GM12878 (cell line): ENCODE measurements around the gene TRIM6. TPM values are rescaled to one million over a fixed set of nuclear protein-coding genes. Genes with fewer than 3 reads are reported as not detected.

Experiments
- polyA plus RNA-seq, 11 experiments: library from polyadenylated mRNA; depleted of rRNA in 4 of 11; unstranded in 6 of 11; stranded (reverse) in 5 of 11; fragments of >200 nt; fragmentation: Nextera tagmentation in 4 of 11; fragmentation: Illumina TruSeq in 1 of 11; extraction: Ambion mirVana in 4 of 11; extraction: Trizol in 1 of 11; gene quantifications; 1 replicate in 1 of 11; 2 replicates in 10 of 11; pipeline versions ENCODE4 v1.2.1 to v1.2.3, GENCODE V29; 2011 to 2016; ENCODE audit warnings: inconsistent platforms in 2 of 11, missing spikeins in 2 of 11, low read depth in 1 of 11
- total RNA-seq, 4 experiments: library from RNA; depleted of rRNA in 3 of 4; stranded (reverse); fragments of >200 nt in 3 of 4; fragmentation: Illumina TruSeq in 1 of 4; extraction: Trizol in 1 of 4; gene quantifications; 2 replicates each; pipeline versions ENCODE4 v1.2.1 to v1.2.3, GENCODE V29; 2013 to 2021

Gene TRIM6
- total and polyA plus RNA-seq, 10 of the 15 experiments (the other 5 are each of a cell fraction or from before 2014, with no cell fraction given), result 1.4 to 6.8 (median 4.2) TPM

Other genes with a start within 250 kb of the TRIM6 start
Only the 7 nearest of the 19 such genes appear.
- gene UBQLN3, start 86.7 kb upstream of the TRIM6 start, total RNA-seq (2014; rRNA removed), result not detected in 2 replicates
- not detected in 2 replicates for gene UBQLN3, start 86.7 kb upstream of the TRIM6 start, total RNA-seq (2014; rRNA removed; fragmentation: Illumina TruSeq; extraction: Trizol)
- not detected in 2 replicates for gene UBQLN3, start 86.7 kb upstream of the TRIM6 start, total RNA-seq (2021)
- gene UBQLN3, start 86.7 kb upstream of the TRIM6 start, polyA plus RNA-seq (2011; rRNA removed), result 0.06 TPM in 1 of 2 replicates, not detected in the other
- not detected in 2 replicates for gene UBQLN3, start 86.7 kb upstream of the TRIM6 start, polyA plus RNA-seq (2014; fragmentation: Illumina TruSeq; extraction: Trizol)
- gene UBQLN3, start 86.7 kb upstream of the TRIM6 start, polyA plus RNA-seq (2014; fragmentation: Nextera tagmentation; extraction: Ambion mirVana), result not detected
- not detected in 2 replicates for gene UBQLN3, start 86.7 kb upstream of the TRIM6 start, polyA plus RNA-seq (2014; rRNA removed)
- not detected for gene UBQLN3, start 86.7 kb upstream of the TRIM6 start, polyA plus RNA-seq (2016; fragmentation: Nextera tagmentation; extraction: Ambion mirVana)
- gene UBQLNL, start 79.9 kb upstream of the TRIM6 start, total RNA-seq (2014; rRNA removed), result 0.45 and 0.54 TPM in 2 replicates
- 0.40 and 0.46 TPM in 2 replicates for gene UBQLNL, start 79.9 kb upstream of the TRIM6 start, total RNA-seq (2014; rRNA removed; fragmentation: Illumina TruSeq; extraction: Trizol)
- gene UBQLNL, start 79.9 kb upstream of the TRIM6 start, total RNA-seq (2021), result 0.33 and 0.51 TPM in 2 replicates
- 1.2 and 1.6 TPM in 2 replicates for gene UBQLNL, start 79.9 kb upstream of the TRIM6 start, polyA plus RNA-seq (2011; rRNA removed)
- gene UBQLNL, start 79.9 kb upstream of the TRIM6 start, polyA plus RNA-seq (2014; fragmentation: Illumina TruSeq; extraction: Trizol), result 0.60 and 1.4 TPM in 2 replicates
- gene UBQLNL, start 79.9 kb upstream of the TRIM6 start, polyA plus RNA-seq (2014; fragmentation: Nextera tagmentation; extraction: Ambion mirVana), result under 1 TPM; 0.24 to 0.26 TPM
- 0.74 and 0.88 TPM in 2 replicates for gene UBQLNL, start 79.9 kb upstream of the TRIM6 start, polyA plus RNA-seq (2014; rRNA removed)
- under 1 TPM; 0.13 to 0.20 TPM for gene UBQLNL, start 79.9 kb upstream of the TRIM6 start, polyA plus RNA-seq (2016; fragmentation: Nextera tagmentation; extraction: Ambion mirVana)
- 0.17 and 0.44 TPM in 2 replicates for gene OR52H1, start 48.1 kb upstream of the TRIM6 start, total RNA-seq (2014; rRNA removed)
- 0.40 and 0.46 TPM in 2 replicates for gene OR52H1, start 48.1 kb upstream of the TRIM6 start, total RNA-seq (2014; rRNA removed; fragmentation: Illumina TruSeq; extraction: Trizol)
- 0.19 and 0.28 TPM in 2 replicates for gene OR52H1, start 48.1 kb upstream of the TRIM6 start, total RNA-seq (2021)
- gene OR52H1, start 48.1 kb upstream of the TRIM6 start, polyA plus RNA-seq (2011; rRNA removed), result 0.13 and 0.29 TPM in 2 replicates
- gene OR52H1, start 48.1 kb upstream of the TRIM6 start, polyA plus RNA-seq (2014; fragmentation: Illumina TruSeq; extraction: Trizol), result 0.06 and 0.19 TPM in 2 replicates
- gene OR52H1, start 48.1 kb upstream of the TRIM6 start, polyA plus RNA-seq (2014; fragmentation: Nextera tagmentation; extraction: Ambion mirVana), result not detected
- gene OR52H1, start 48.1 kb upstream of the TRIM6 start, polyA plus RNA-seq (2014; rRNA removed), result 0.10 and 0.15 TPM in 2 replicates
- not detected for gene OR52H1, start 48.1 kb upstream of the TRIM6 start, polyA plus RNA-seq (2016; fragmentation: Nextera tagmentation; extraction: Ambion mirVana)
- not detected in 2 replicates for gene OR52B6, start 15.8 kb upstream of the TRIM6 start, total RNA-seq (2014; rRNA removed)
- not detected in 2 replicates for gene OR52B6, start 15.8 kb upstream of the TRIM6 start, total RNA-seq (2014; rRNA removed; fragmentation: Illumina TruSeq; extraction: Trizol)
- gene OR52B6, start 15.8 kb upstream of the TRIM6 start, total RNA-seq (2021), result not detected in 2 replicates
- gene OR52B6, start 15.8 kb upstream of the TRIM6 start, polyA plus RNA-seq (2011; rRNA removed), result not detected in 2 replicates
- gene OR52B6, start 15.8 kb upstream of the TRIM6 start, polyA plus RNA-seq (2014; fragmentation: Illumina TruSeq; extraction: Trizol), result not detected in 2 replicates
- under 1 TPM in 1 of 2 experiments, not detected in 1; 0.07 TPM for gene OR52B6, start 15.8 kb upstream of the TRIM6 start, polyA plus RNA-seq (2014; fragmentation: Nextera tagmentation; extraction: Ambion mirVana)
- not detected in 2 replicates for gene OR52B6, start 15.8 kb upstream of the TRIM6 start, polyA plus RNA-seq (2014; rRNA removed)
- not detected for gene OR52B6, start 15.8 kb upstream of the TRIM6 start, polyA plus RNA-seq (2016; fragmentation: Nextera tagmentation; extraction: Ambion mirVana)
- 21.0 and 31.6 TPM in 2 replicates for gene TRIM34, start 28.4 kb downstream of the TRIM6 start, total RNA-seq (2014; rRNA removed)
- gene TRIM34, start 28.4 kb downstream of the TRIM6 start, total RNA-seq (2014; rRNA removed; fragmentation: Illumina TruSeq; extraction: Trizol), result 27.5 and 29.2 TPM in 2 replicates
- gene TRIM34, start 28.4 kb downstream of the TRIM6 start, total RNA-seq (2021), result 16.7 and 18.1 TPM in 2 replicates
- gene TRIM34, start 28.4 kb downstream of the TRIM6 start, polyA plus RNA-seq (2011; rRNA removed), result 51.4 and 68.7 TPM in 2 replicates
- gene TRIM34, start 28.4 kb downstream of the TRIM6 start, polyA plus RNA-seq (2014; fragmentation: Illumina TruSeq; extraction: Trizol), result 29.0 and 37.0 TPM in 2 replicates
- gene TRIM34, start 28.4 kb downstream of the TRIM6 start, polyA plus RNA-seq (2014; fragmentation: Nextera tagmentation; extraction: Ambion mirVana), result 10 to 100 TPM; 22.0 to 33.6 TPM
- gene TRIM34, start 28.4 kb downstream of the TRIM6 start, polyA plus RNA-seq (2014; rRNA removed), result 16.4 and 19.9 TPM in 2 replicates
- 10 to 100 TPM; 16.9 to 19.7 TPM for gene TRIM34, start 28.4 kb downstream of the TRIM6 start, polyA plus RNA-seq (2016; fragmentation: Nextera tagmentation; extraction: Ambion mirVana)
- 34.7 and 39.8 TPM in 2 replicates for gene TRIM5, start 88.4 kb downstream of the TRIM6 start, total RNA-seq (2014; rRNA removed)
- 38.8 and 40.3 TPM in 2 replicates for gene TRIM5, start 88.4 kb downstream of the TRIM6 start, total RNA-seq (2014; rRNA removed; fragmentation: Illumina TruSeq; extraction: Trizol)
- 29.8 and 34.7 TPM in 2 replicates for gene TRIM5, start 88.4 kb downstream of the TRIM6 start, total RNA-seq (2021)
- 59.7 and 61.7 TPM in 2 replicates for gene TRIM5, start 88.4 kb downstream of the TRIM6 start, polyA plus RNA-seq (2011; rRNA removed)
- gene TRIM5, start 88.4 kb downstream of the TRIM6 start, polyA plus RNA-seq (2014; fragmentation: Illumina TruSeq; extraction: Trizol), result 41.5 and 53.2 TPM in 2 replicates
- 10 to 100 TPM; 20.0 to 21.8 TPM for gene TRIM5, start 88.4 kb downstream of the TRIM6 start, polyA plus RNA-seq (2014; fragmentation: Nextera tagmentation; extraction: Ambion mirVana)
- 23.5 and 23.9 TPM in 2 replicates for gene TRIM5, start 88.4 kb downstream of the TRIM6 start, polyA plus RNA-seq (2014; rRNA removed)
- gene TRIM5, start 88.4 kb downstream of the TRIM6 start, polyA plus RNA-seq (2016; fragmentation: Nextera tagmentation; extraction: Ambion mirVana), result 10 to 100 TPM; 24.1 to 29.0 TPM
- 146 and 198 TPM in 2 replicates for gene TRIM22, start 93.2 kb downstream of the TRIM6 start, total RNA-seq (2014; rRNA removed)
- gene TRIM22, start 93.2 kb downstream of the TRIM6 start, total RNA-seq (2014; rRNA removed; fragmentation: Illumina TruSeq; extraction: Trizol), result 217 and 238 TPM in 2 replicates
- 239 and 241 TPM in 2 replicates for gene TRIM22, start 93.2 kb downstream of the TRIM6 start, total RNA-seq (2021)
- 485 and 630 TPM in 2 replicates for gene TRIM22, start 93.2 kb downstream of the TRIM6 start, polyA plus RNA-seq (2011; rRNA removed)
- gene TRIM22, start 93.2 kb downstream of the TRIM6 start, polyA plus RNA-seq (2014; fragmentation: Illumina TruSeq; extraction: Trizol), result 239 and 325 TPM in 2 replicates
- 100 to 1,000 TPM; 116 to 143 TPM for gene TRIM22, start 93.2 kb downstream of the TRIM6 start, polyA plus RNA-seq (2014; fragmentation: Nextera tagmentation; extraction: Ambion mirVana)
- gene TRIM22, start 93.2 kb downstream of the TRIM6 start, polyA plus RNA-seq (2014; rRNA removed), result 163 and 194 TPM in 2 replicates
- 100 to 1,000 TPM; 199 to 208 TPM for gene TRIM22, start 93.2 kb downstream of the TRIM6 start, polyA plus RNA-seq (2016; fragmentation: Nextera tagmentation; extraction: Ambion mirVana)